NCI-H69 (cell line): ENCODE data around the gene FAM162A.
A peak's percentile ranks its signal among the peaks of the same experiment; 100 is the strongest.

Source experiments
- DNase-seq: peaks from one replicate; lab custom pipeline; 2025; lab: John Stamatoyannopoulos, UW

Gene FAM162A

GRCh38 chr3:122387709-122388108 is 3.7 kb downstream of the FAM162A start:
- no peak for DNase-seq

DNA sequence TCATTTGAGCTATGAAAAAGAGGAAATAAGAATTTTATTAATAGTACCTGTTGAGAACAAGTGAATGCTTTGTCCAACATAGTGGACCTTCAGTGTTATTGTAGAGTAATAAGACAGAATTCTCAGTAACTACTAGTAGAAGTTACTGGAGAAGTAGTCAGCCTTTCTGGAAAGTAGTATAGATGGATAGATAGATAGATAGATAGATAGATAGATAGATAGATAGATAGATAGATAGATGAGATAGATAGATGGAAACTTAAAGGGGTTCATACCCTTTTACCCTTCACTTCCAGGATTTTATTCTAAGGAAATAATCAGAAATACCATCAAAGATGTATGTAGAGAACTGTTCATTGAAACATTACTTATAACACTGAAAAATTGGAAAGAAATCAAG is 5.2 kb downstream of the FAM162A start:
- no peak for DNase-seq

- DNase-seq, result no peak
Measured at GRCh38 chr3:122389892-122390291, 5.9 kb downstream of the FAM162A start.

GRCh38 chr3:122390665-122391064 is 6.7 kb downstream of the FAM162A start:
- DNase-seq, result no peak

- DNase-seq, result no peak
Measured at GRCh38 chr3:122391681-122392446, 7.9 kb downstream of the FAM162A start.

- peak; percentile 44 for DNase-seq
Measured at GRCh38 chr3:122392868-122393844, 9.2 kb downstream of the FAM162A start.

DNA sequence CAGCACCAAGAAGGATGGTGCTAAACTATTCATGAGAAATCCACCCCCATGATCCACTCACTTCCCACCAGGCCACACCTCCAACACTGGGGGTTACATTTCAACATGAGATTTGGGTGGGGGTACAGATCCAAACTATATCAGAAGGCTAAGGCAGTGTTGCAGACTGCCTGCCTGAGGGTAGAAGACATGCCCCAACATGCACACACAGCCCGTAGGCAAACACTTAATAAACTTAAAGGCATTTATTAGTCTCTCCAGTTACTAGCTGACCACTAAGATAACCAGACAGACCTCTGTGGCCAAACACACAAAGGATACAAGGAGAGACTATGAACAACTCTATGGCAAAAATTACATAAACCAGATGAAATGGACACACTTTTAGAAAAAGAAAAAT is 10.2 kb downstream of the FAM162A start:
- DNase-seq, result no peak

DNA sequence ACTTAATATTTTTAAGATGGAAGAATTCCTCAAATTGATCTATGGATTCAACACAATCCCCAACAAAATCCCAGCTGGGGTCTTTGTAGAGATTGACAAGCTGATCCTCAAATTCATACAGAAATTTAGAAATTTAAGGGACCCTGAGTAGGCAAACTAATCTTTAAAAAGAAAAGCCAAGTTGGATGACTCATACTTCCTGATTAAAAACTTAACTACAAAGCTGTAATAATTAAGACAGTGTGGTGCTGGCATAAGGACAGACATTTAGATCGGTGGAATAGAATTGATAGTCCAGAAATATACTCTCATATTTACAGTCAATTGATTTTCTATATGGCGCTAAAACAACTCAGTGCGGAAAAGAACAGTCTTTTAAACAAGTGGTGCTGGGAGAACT is 11.6 kb downstream of the FAM162A start:
- no peak for DNase-seq

GRCh38 chr3:122396511-122396910 is 12.5 kb downstream of the FAM162A start:
- no peak for DNase-seq

- DNase-seq, result no peak
Measured at GRCh38 chr3:122397201-122397600, 13.2 kb downstream of the FAM162A start.

DNA sequence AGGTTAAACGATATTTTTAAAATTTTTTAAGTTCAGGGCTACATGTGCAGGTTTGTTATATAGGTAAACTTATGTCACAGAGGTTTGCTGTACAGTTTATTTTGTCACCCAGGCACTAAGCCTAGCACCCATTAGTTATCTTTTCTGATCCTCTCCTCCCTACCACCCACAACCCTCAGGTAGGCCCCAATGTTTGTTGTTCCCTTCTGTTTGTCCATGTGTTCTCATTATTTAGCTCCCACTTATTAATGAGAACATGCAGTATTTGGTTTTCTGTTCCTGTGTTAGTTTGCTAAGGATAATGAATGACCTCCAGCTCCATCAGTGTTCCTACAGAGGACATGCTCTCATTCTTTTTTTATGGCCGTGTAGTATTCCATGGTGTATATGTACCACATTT is 14.9 kb downstream of the FAM162A start:
- DNase-seq, result no peak

DNA sequence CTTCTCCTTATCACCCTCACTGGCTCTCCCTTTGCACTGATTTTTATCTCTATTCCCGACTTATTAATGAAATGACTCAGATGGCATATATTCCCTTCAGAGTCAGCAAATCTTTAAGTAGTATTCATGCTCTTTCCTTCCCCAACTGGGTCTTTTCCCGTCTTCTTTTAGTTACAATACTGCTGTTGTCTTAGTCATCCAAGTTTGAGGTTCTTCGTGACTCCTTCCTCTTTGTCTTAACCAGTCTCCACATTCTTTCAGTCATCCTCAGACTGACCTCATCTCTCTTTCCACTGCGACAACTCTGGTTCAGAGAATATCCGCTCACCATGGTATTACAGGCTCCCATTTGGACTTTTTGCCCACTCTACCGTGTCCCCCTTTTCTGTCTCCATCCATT is 19.5 kb downstream of the FAM162A start:
- no peak for DNase-seq

GRCh38 chr3:122405015-122405414 is 21.0 kb downstream of the FAM162A start:
- DNase-seq, result no peak

- no peak for DNase-seq
Measured at GRCh38 chr3:122406198-122406597, 22.2 kb downstream of the FAM162A start.

- no peak for DNase-seq
Measured at GRCh38 chr3:122407946-122408345, 24.0 kb downstream of the FAM162A start.

- no peak for DNase-seq
Measured at GRCh38 chr3:122409446-122409845, 25.5 kb downstream of the FAM162A start.

GRCh38 chr3:122410111-122410510 is 26.1 kb downstream of the FAM162A start:
- no peak for DNase-seq

- peak; percentile 1 for DNase-seq
Measured at GRCh38 chr3:122410639-122411038, 26.7 kb downstream of the FAM162A start.

- DNase-seq, result no peak
Measured at GRCh38 chr3:122414391-122414790, 30.4 kb downstream of the FAM162A start.

DNA sequence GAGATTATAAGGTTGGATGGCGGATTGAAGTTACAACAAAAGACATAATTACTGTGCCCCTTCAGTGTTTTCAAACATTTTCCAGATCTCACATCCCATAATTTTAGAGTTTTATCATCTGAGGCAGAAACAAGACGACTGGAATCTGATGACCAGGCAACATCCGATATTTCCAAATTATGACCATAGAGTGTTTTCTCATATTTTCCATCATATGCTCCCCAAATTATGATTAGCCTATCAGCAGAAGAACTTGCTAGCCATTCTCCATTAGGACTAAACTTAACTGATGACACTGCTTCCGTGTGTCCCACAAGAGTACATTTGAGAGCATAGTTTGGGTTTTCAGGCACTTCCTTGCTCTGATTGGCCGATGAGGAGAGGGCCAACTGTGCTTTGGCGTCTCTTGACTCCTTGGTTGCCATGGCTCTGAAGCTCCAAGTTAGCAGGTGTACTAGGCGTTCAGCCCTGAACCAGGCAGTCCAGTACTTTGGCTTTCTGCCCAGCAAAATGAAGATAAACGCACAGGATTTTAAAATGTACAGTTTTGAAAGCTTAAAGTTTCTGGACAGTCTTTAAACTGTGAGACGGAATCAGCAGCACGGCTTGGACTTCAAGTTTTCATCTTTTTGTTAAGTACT is 31.2 kb downstream of the FAM162A start:
- DNase-seq, result no peak

DNA sequence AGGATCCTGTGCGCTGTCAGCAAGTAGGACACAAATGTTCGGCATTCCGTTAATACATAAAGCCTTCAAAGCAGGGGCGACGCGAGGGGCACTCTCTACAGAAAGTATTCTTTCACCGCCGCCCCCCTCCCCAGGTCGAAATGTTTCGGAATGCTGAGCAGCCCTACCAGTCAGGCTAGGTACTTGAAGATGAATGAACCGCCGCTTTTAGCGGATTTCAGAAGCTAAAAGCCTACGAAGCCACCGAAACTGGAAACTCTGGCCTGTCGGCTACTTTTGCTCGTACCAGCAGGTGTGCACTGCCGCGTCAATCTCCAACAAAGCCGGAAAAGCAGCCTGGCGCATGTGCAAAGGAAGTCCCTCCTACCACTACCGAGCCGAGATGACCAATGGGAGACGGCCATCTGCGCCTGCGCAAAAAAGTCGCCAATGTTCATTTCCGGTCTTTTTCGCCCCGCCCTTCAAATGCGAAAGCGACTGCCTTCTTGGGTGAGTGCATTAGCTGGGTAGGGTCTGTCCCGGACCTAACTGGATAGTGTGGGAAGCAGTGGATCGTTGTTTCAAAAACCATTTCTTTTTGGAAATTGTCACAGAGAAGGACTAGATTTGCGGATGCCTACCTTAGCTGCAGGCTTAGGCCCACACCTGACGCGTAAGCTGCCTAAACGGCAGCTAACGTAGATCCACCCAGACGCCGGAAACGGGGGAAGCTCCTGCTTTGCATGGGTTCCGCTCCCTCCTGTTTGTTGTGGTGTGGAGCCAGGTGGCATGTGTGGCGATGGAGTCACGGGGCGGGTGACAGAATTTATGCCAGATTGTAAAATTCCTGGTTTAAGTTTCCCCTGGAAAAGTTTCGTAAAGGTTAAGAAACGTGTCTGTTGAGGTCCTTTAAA is 32.0 kb downstream of the FAM162A start, which contains the start of gene WDR5B:
WDR5B (minus strand) TSS at position 301 of the 893 bp plus-strand sequence. CDS start 534 bp downstream, outside the sequence.
- DNase-seq, result no peak
